Natural killer cell treated with Interleukin-12 subunit alpha and Interleukin-12 subunit beta and Interleukin-15 and Interleukin-18, amount 100 ng/mL, for 72 hours (primary cell): Measurements from ENCODE around the gene TMEM156. TPM values are rescaled to one million over a fixed set of nuclear protein-coding genes. Genes with fewer than 3 reads are reported as not detected.

Experiments used
- total RNA-seq, 2 donors: library from RNA; stranded (reverse); gene quantifications; one replicate each; pipeline ENCODE4 v1.2.3, GENCODE V29; 2022

Gene TMEM156
- total RNA-seq, 2 donors from 2014 or later, result 7.9 to 10.3 TPM

Other genes with a start within 250 kb of the TMEM156 start
- not detected for gene TLR10, start 249.4 kb downstream of the TMEM156 start, total RNA-seq
- 10 to 100 TPM; 12.6 to 15.5 TPM for gene TLR1, start 227.6 kb downstream of the TMEM156 start, total RNA-seq
- 1 to 10 TPM; 4.4 to 4.5 TPM for gene TLR6, start 175.6 kb downstream of the TMEM156 start, total RNA-seq
- gene FAM114A1, start 164.6 kb downstream of the TMEM156 start, total RNA-seq, result 1 to 10 TPM; 1.7 to 1.9 TPM
- gene KLHL5, start 29.8 kb upstream of the TMEM156 start, total RNA-seq, result 10 to 100 TPM; 13.6 to 20.8 TPM
- 10 to 100 TPM in 1 of 2 donors, 1 to 10 TPM in 1; 9.1 to 10.6 TPM for gene WDR19, start 150.1 kb upstream of the TMEM156 start, total RNA-seq